ENCODE results near the gene MED22.

DNA sequence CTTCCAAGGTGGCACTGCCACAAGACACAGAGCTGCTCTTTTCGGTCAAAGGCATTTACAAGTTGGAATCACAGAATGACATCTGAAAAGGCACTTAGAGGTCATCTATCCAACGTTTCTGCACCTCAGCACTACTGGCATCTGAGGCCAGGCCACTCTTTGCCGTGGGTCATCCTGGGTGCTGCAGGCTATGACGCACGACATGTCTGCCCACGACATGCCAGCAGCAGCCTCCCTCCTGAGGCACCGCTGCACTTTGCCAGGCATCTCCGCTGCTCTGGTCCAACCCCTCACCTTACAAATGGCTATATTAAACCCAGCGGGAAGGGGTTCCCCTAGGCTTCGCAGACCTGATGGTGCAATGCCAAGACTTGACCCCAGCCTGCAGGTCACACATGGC, 19.8 kb upstream of the MED22 start:
- TF ChIP-seq, protein P1, sequence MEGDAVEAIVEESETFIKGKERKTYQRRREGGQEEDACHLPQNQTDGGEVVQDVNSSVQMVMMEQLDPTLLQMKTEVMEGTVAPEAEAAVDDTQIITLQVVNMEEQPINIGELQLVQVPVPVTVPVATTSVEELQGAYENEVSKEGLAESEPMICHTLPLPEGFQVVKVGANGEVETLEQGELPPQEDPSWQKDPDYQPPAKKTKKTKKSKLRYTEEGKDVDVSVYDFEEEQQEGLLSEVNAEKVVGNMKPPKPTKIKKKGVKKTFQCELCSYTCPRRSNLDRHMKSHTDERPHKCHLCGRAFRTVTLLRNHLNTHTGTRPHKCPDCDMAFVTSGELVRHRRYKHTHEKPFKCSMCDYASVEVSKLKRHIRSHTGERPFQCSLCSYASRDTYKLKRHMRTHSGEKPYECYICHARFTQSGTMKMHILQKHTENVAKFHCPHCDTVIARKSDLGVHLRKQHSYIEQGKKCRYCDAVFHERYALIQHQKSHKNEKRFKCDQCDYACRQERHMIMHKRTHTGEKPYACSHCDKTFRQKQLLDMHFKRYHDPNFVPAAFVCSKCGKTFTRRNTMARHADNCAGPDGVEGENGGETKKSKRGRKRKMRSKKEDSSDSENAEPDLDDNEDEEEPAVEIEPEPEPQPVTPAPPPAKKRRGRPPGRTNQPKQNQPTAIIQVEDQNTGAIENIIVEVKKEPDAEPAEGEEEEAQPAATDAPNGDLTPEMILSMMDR (IDR thresholded peaks at IDR 0.05), result no peak
- TF ChIP-seq POLR2A (IDR thresholded peaks at IDR 0.05), result no peak

All from transverse colon (tissue), 3 donors.